Stimulated activated CD4-positive, alpha-beta T cell treated with anti-CD3 and anti-CD28 coated beads, Interleukin-15, amount 100 ng/mL, for 24 hours (primary cell): ENCODE results near the gene SHOC1.
"Not testable (repeated sequence)": the region's sequence is repeated elsewhere in the genome, so short reads cannot be mapped to it uniquely, and the experiment has no call there.

Source experiments
- DNase-seq: peaks from one replicate; pipeline ENCODE4 v3.0.0-alpha.2; 2020

Gene SHOC1

GRCh38 chr9:111804636-111805035, 9.9 kb upstream of the SHOC1 start:
- DNase-seq, result no peak

- DNase-seq, result peak; percentile 40
Measured at GRCh38 chr9:111803924-111804323, 9.2 kb upstream of the SHOC1 start.

GRCh38 chr9:111799915-111800526, 5.3 kb upstream of the SHOC1 start:
- DNase-seq, result no peak

- no peak for DNase-seq
Measured at GRCh38 chr9:111799506-111799905, 4.8 kb upstream of the SHOC1 start.

- DNase-seq, result no peak
Measured at GRCh38 chr9:111798786-111799185, 4.0 kb upstream of the SHOC1 start.

- no peak for DNase-seq
Measured at GRCh38 chr9:111795557-111795839, 761 bp upstream of the SHOC1 start.

- DNase-seq, result not testable (repeated sequence)
Measured at GRCh38 chr9:111791821-111792220, 2.9 kb downstream of the SHOC1 start.

- DNase-seq, result no peak
Measured at GRCh38 chr9:111789881-111790280, 4.9 kb downstream of the SHOC1 start.

GRCh38 chr9:111783857-111784256, 10.9 kb downstream of the SHOC1 start:
- DNase-seq, result no peak

GRCh38 chr9:111783424-111783823, 11.3 kb downstream of the SHOC1 start:
- DNase-seq, result no peak

- DNase-seq, result no peak
Measured at GRCh38 chr9:111766066-111766465, 28.7 kb downstream of the SHOC1 start.

- no peak for DNase-seq
Measured at GRCh38 chr9:111762556-111762955, 32.2 kb downstream of the SHOC1 start.

- DNase-seq, result peak; percentile 54
Measured at GRCh38 chr9:111759762-111760639, 34.7 kb downstream of the SHOC1 start.

- no peak for DNase-seq
Measured at GRCh38 chr9:111754800-111755199, 39.9 kb downstream of the SHOC1 start.

- no peak for DNase-seq
Measured at GRCh38 chr9:111752455-111752854, 42.3 kb downstream of the SHOC1 start.
